H1 (cell line): ENCODE data around the gene CAMTA1. TPM values are rescaled to one million over a fixed set of nuclear protein-coding genes. Genes with fewer than 3 reads are reported as not detected.

Experiments
- SUZ12 ChIP-seq: fragments of 200-600 bp; sonication (generic); IDR thresholded peaks from 2 replicates; pipeline ENCODE4 v1.6.1; 2012; ENCODE audit warnings: mild to moderate bottlenecking, inconsistent platforms, low read length, moderate library complexity, mixed read lengths
- polyA plus RNA-seq, 7 experiments: library from polyadenylated mRNA; depleted of rRNA in 3 of 7; stranded (reverse) in 5 of 7; unstranded in 2 of 7; fragments of >200 nt in 5 of 7; fragments of 200-250 nt in 2 of 7; gene quantifications; 1 replicate in 5 of 7; 2 replicates in 1 of 7; 4 replicates in 1 of 7; pipeline versions ENCODE4 v1.2.1 to v1.2.3, GENCODE V29; 2011 to 2013; ENCODE audit warnings: missing spikeins in 2 of 7, mixed read lengths in 2 of 7
- total RNA-seq: library from RNA; stranded (reverse); fragmentation: NEBNext Ultra II Directional; extraction: Animal tissue kit (Norgen Biotek cat#: 25700); gene quantifications from 2 replicates; pipeline ENCODE4 v1.2.1, GENCODE V29; 2021

The CAMTA1 gene
- total and polyA plus RNA-seq, 2 of the 8 experiments (the other 6 are each of a cell fraction or from before 2014, with no cell fraction given) = 65.0 to 119 TPM

DNA sequence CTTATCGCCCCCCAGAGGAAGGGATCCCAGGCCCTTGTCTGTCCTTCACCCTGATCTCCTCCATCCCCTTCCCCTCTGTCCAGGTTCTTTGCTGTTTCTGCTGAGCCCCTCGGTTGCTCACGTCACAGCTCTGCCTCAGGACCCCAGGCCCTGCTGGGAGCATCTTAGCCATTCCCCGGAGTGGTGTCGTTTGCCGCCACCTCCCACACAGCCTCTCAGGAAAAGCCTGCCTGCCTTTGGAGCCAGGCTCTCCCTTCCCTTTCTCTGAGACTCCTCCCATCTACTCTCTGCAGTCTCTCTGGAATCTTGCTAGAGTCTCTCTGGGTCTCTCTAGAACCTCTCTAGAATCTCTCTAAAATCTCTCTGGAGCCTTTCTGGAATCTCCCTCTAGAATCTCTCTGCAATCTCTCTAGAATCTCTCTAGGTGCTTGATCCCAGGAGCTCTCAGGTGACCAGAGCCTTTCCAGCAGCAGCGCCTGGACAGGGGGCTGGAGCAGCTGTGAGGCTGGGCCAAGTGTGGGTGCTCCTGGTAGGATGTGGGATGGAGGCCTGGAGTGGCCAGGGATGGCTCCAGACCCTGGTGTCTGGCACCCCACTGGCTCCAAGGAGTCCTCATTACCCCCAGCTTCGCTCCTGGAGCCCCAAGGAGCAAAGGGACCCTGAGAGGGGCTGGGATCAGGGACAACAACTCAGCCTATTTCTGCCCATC lies 702.7 kb downstream of the CAMTA1 start (continued):
- no peak for TF ChIP-seq SUZ12
